T follicular helper cell (primary cell): ENCODE results near the gene RBPJ.
"Not testable (repeated sequence)": the region's sequence is repeated elsewhere in the genome, so short reads cannot be mapped to it uniquely, and the experiment has no call there.

Experiments
- DNase-seq: peaks from one replicate; pipeline ENCODE4 v3.0.0-alpha.2; 2020; ENCODE audit warnings: low read depth

Gene RBPJ

GRCh38 chr4:26342328-26343037 lies 21.7 kb downstream of the RBPJ start:
- no peak for DNase-seq

GRCh38 chr4:26343038-26343398 lies 22.2 kb downstream of the RBPJ start:
- DNase-seq = no peak

- DNase-seq = no peak
Observed at GRCh38 chr4:26344901-26345564, 24.2 kb downstream of the RBPJ start.

- DNase-seq = no peak
Observed at GRCh38 chr4:26345565-26345938, 24.7 kb downstream of the RBPJ start.

- no peak for DNase-seq
Observed at GRCh38 chr4:26346203-26346620, 25.4 kb downstream of the RBPJ start.

GRCh38 chr4:26349496-26349895 lies 28.7 kb downstream of the RBPJ start:
- no peak for DNase-seq

GRCh38 chr4:26351685-26352084 lies 30.9 kb downstream of the RBPJ start:
- no peak for DNase-seq

GRCh38 chr4:26354491-26354890 lies 33.7 kb downstream of the RBPJ start:
- DNase-seq = no peak

GRCh38 chr4:26355392-26356052 lies 34.7 kb downstream of the RBPJ start:
- DNase-seq = no peak

GRCh38 chr4:26356081-26356501 lies 35.3 kb downstream of the RBPJ start:
- no peak for DNase-seq

GRCh38 chr4:26359521-26359920 lies 38.7 kb downstream of the RBPJ start:
- DNase-seq = not testable (repeated sequence)

GRCh38 chr4:26360273-26360672 lies 39.5 kb downstream of the RBPJ start:
- no peak for DNase-seq

- DNase-seq = no peak
Observed at GRCh38 chr4:26360864-26361263, 40.0 kb downstream of the RBPJ start.

GRCh38 chr4:26361297-26361696 lies 40.5 kb downstream of the RBPJ start:
- DNase-seq = no peak

- no peak for DNase-seq
Observed at GRCh38 chr4:26362745-26363439, 42.1 kb downstream of the RBPJ start.

GRCh38 chr4:26365537-26366150 lies 44.8 kb downstream of the RBPJ start:
- no peak for DNase-seq

- no peak for DNase-seq
Observed at GRCh38 chr4:26367811-26368210, 47.0 kb downstream of the RBPJ start.

- no peak for DNase-seq
Observed at GRCh38 chr4:26368685-26369084, 47.9 kb downstream of the RBPJ start.

- no peak for DNase-seq
Observed at GRCh38 chr4:26369132-26369531, 48.3 kb downstream of the RBPJ start.

GRCh38 chr4:26369581-26369980 lies 48.8 kb downstream of the RBPJ start:
- DNase-seq = no peak

- no peak for DNase-seq
Observed at GRCh38 chr4:26372076-26372475, 51.3 kb downstream of the RBPJ start.

- peak; percentile 9 for DNase-seq
Observed at GRCh38 chr4:26372525-26373172, 51.8 kb downstream of the RBPJ start.
